MCF 10A (cell line): ENCODE measurements around the gene CCDC87. TPM values are rescaled to one million over a fixed set of nuclear protein-coding genes. Genes with fewer than 3 reads are reported as not detected.

Experiments used
- BruUV-seq: library from RNA; stranded (reverse); fragments of 400-500 nt; replicated peaks from 2 replicates; lab custom pipeline; 2021; lab: Mats Ljungman, UMichigan
- CTCF ChIA-PET: fragments of 300-600 bp; sonication (Branson Sonifier 250); formaldehyde crosslinking; extraction: SDS; loops from one replicate; lab custom pipeline; 2021; ENCODE audit warnings: antibody characterized with exemption, inconsistent platforms; lab: Yijun Ruan, JAX
- POLR2A ChIA-PET: fragments of 300-600, 350-650 bp; sonication (Branson Sonifier 250); formaldehyde crosslinking; extraction: SDS; loops from one replicate; lab custom pipeline; 2020; ENCODE audit warnings: antibody characterized with exemption, inconsistent platforms; lab: Yijun Ruan, JAX
- DNase-seq: peaks from one replicate; pipeline ENCODE4 v3.0.0-alpha.2; 2018; ENCODE audit not compliant: unreplicated experiment
- H3K27ac Mint-ChIP-seq: one replicate; pipeline ENCODE4 v1.8.0; 2022; ENCODE audit warnings: mild to moderate bottlenecking, low read depth, mixed read lengths; ENCODE audit not compliant: unreplicated experiment
- H3K27me3 Mint-ChIP-seq: one replicate; pipeline ENCODE4 v1.8.0; 2022; ENCODE audit warnings: mixed read lengths; ENCODE audit not compliant: insufficient read depth, unreplicated experiment
- H3K36me3 Mint-ChIP-seq: one replicate; pipeline ENCODE4 v1.8.0; 2022; ENCODE audit warnings: mild to moderate bottlenecking, moderate library complexity, mixed read lengths; ENCODE audit not compliant: insufficient read depth, unreplicated experiment
- H3K4me1 Mint-ChIP-seq: one replicate; pipeline ENCODE4 v1.8.0; 2022; ENCODE audit warnings: mixed read lengths; ENCODE audit not compliant: insufficient read depth, unreplicated experiment
- H3K4me3 Mint-ChIP-seq: one replicate; pipeline ENCODE4 v1.8.0; 2022; ENCODE audit warnings: mild to moderate bottlenecking, moderate library complexity, mixed read lengths; ENCODE audit not compliant: unreplicated experiment
- H3K9me3 Mint-ChIP-seq: one replicate; pipeline ENCODE4 v1.8.0; 2022; ENCODE audit warnings: mixed read lengths; ENCODE audit not compliant: unreplicated experiment
- CTCF ChIP-seq: fragments of 200-600 bp; IDR thresholded peaks from one replicate; pipeline ENCODE4 v1.8.0; 2022; ENCODE audit warnings: antibody characterized with exemption, mild to moderate bottlenecking; ENCODE audit not compliant: unreplicated experiment
- intact Hi-C: fragments of 100-400 bp; cut with micrococcal nuclease; formaldehyde crosslinking; loops from 2 replicates; pipeline ENCODE4 v1.14.1; 2022
- total RNA-seq: library from RNA; stranded (reverse); gene quantifications from 2 replicates; pipeline ENCODE4 v1.2.3, GENCODE V29; 2022

Gene CCDC87
- total RNA-seq, 1 experiment from 2014 or later: not detected

GRCh38 chr11:66556086-66556485 is 36.8 kb downstream of the CCDC87 start:
- Mint-ChIP-seq H3K4me3 (no peak overlapping the region), H3K4me1 (no peaks in the 10 kb centered on the region), H3K27me3 (no peaks in the 10 kb centered on the region), H3K27ac (no peak overlapping the region), H3K9me3 (no peaks in the 10 kb centered on the region), H3K36me3 (no peaks in the 10 kb centered on the region)
- ChIA-PET CTCF (interaction anchor here (0.9 kb wide), 1 partner anchor 22 kb away, joined by 3 read pairs; no protein-coding TSS in a partner anchor), POLR2A (no interaction called here)
- no peak for TF ChIP-seq CTCF
- no peak for DNase-seq
- intact Hi-C loops: no loop called here
- BruUV-seq: no TSS peak

DNA sequence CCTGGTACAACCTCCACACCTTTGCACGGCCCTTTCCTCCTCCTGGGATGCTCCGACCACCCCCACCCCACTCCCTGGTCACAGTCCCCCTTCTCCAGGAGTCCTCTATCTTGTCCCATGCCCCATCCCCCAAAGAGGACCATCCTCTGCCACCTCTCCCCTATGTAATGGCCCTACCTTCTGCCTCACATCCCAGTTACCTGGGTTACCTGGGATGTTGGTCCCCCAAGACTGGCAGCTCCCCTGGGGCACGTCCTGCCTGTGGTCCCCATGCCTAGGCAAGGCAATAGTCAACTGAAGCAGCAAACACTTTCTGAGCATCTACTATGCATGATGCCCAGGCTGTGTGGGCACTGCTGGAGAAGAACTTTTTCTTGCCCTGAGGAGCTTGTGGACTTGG is 37.4 kb downstream of the CCDC87 start:
- no peak for TF ChIP-seq CTCF
- Mint-ChIP-seq H3K27ac (no peak overlapping the region), H3K4me3 (no peak overlapping the region), H3K36me3 (no peaks in the 10 kb centered on the region), H3K27me3 (no peaks in the 10 kb centered on the region), H3K9me3 (no peaks in the 10 kb centered on the region), H3K4me1 (no peaks in the 10 kb centered on the region)
- no TSS peak for BruUV-seq
- intact Hi-C loops: no loop called here
- ChIA-PET POLR2A (no interaction called here), CTCF (no interaction called here)
- DNase-seq: no peak

GRCh38 chr11:66554602-66555001 is 38.3 kb downstream of the CCDC87 start:
- no peak overlapping the region for H3K4me3 Mint-ChIP-seq
- POLR2A ChIA-PET: no interaction called here
- no peak overlapping the region for H3K27ac Mint-ChIP-seq
- H3K36me3 Mint-ChIP-seq: no peaks in the 10 kb centered on the region
- no peak for TF ChIP-seq CTCF
- H3K27me3 Mint-ChIP-seq: no peaks in the 10 kb centered on the region
- CTCF ChIA-PET: no interaction called here
- no peaks in the 10 kb centered on the region for H3K9me3 Mint-ChIP-seq
- intact Hi-C loops: no loop called here
- BruUV-seq: no TSS peak
- no peaks in the 10 kb centered on the region for H3K4me1 Mint-ChIP-seq
- DNase-seq: no peak

GRCh38 chr11:66550887-66551286 is 42.0 kb downstream of the CCDC87 start:
- Mint-ChIP-seq H3K4me3 (no peak overlapping the region), H3K9me3 (no peaks in the 10 kb centered on the region), H3K27ac (no peak overlapping the region), H3K36me3 (no peaks in the 10 kb centered on the region), H3K4me1 (peaks cover 6% of the 10 kb centered on the region), H3K27me3 (peaks cover 15% of the 10 kb centered on the region)
- intact Hi-C loops: no loop called here
- ChIA-PET CTCF (no interaction called here), POLR2A (interaction anchor here (1.3 kb wide), 1 partner anchor 13 kb away, joined by 3 read pairs; no protein-coding TSS in a partner anchor)
- DNase-seq: no peak
- no TSS peak for BruUV-seq
- TF ChIP-seq CTCF: no peak
